Smooth muscle cell of the pulmonary artery (primary cell): ENCODE results near the gene PTPN22. TPM values are rescaled to one million over a fixed set of nuclear protein-coding genes. Genes with fewer than 3 reads are reported as not detected.

Source experiments
- total RNA-seq: library from RNA; depleted of rRNA; stranded (reverse); fragments of >200 nt; gene quantifications from 2 replicates; pipeline ENCODE4 v1.2.3, GENCODE V29; 2014

The PTPN22 gene
- total RNA-seq, result 0.91 and 4.7 TPM in 2 replicates

DNA sequence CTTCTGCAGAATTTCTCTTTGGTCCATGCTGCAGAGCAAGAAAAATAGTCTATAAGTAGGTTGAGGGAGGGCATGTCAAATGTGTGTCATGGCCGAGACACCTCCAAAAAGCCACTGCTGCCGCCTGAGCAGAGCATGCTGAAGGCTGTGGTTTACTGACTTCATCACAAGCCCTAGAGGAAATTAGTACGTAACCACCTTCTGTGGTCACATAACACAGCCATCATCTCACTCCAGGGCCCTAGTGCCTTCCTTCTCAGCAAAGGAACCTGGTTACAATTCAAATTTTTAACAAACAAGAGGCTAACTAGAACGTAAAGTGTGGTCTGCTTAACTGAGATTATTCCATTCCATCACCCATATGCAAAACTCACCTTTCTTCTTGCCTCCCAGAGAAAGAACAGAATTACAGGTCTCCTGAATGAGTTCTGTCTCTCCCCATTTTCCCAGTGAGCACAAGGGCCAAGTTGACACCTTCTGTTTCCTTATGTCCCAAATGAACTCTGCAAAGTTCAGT lies at the start of gene PTPN22:
TSS of gene PTPN22 (minus strand) at position 116 of the 517 bp plus-strand sequence.

DNA sequence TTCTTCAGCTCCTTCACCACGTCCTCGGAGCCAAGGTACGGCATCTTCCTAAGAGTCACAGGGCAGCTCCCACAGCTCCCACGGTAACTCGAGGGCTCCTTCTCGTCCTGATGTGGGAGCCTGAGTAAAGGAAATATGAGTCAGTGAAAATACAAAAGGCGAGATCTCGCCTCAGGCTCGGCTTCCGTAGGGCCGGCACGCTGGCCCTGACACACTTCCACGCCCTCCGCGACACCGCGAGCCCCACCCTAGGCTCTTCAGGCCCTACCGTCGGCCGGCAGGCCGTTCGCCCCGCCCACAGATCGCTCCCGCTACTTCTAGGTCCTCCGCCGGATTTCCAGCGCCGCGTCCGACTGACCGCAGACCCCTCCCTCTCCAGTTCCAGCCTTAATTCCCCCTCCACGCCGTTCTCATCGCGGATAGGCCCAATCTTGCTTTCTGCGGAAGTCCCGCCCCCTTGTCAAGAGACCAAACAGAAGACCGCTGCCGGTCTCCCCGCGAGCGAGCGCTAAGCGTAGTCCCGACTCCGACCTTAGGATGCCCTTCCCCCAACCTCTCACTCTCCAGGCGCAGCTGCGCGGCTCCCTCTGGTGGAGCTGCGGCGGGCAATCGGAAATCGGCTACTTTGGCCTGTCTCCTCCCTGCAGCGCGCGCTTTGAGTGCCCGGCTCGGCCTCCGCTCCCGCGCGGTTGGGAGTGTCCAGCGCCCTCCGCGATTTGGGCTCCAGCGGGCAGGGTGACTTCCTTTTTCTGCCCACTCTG lies 33.3 kb upstream of the PTPN22 start, which contains the start of the genes AP4B1 and DCLRE1B:
TSS of gene AP4B1 (minus strand) at position 126 of the 761 bp plus-strand sequence. CDS start at position 44, 82 bp downstream.
TSS of gene DCLRE1B (plus strand) at position 653 of the 761 bp plus-strand sequence. CDS start 261 bp downstream, outside the sequence.

DNA sequence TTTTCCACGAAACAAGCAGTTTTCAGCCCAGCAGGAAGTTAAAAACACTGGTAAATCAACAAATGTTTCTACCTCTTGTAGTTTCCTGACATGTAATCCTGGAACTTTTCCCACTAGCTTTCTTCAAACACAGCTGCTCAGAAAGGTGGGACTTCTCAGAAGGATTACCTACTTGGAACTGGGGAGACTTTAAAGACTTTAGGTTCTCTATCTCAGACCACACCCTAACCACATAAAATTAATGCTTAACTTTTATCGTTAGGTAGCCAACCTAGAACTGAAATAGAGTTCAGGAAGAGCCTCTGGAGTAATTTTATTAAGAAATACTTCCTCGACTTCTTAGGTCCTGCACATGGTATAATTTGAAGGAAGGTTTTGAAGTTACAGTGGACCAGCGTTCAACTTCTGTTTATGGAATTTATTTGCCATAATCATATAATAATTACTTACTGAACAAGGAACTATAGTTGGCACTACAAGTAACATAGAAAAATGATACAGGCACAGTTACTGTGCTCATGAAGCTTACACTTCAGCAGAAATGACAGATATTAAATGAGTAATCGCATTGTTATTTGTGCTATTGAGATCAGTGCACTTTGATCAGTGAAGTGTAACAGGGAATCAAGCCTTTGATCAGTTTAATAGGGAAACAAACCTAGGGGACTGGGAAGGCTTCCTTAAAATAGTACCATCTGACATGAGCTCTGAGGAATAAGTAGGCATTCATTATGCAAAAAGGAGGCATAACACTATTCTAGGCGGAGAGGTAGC lies 16.1 kb upstream of the PTPN22 start, which contains the start of gene BCL2L15:
TSS of gene BCL2L15 (minus strand) at position 180 of the 774 bp plus-strand sequence. CDS start 206 bp downstream, outside the sequence.

DNA sequence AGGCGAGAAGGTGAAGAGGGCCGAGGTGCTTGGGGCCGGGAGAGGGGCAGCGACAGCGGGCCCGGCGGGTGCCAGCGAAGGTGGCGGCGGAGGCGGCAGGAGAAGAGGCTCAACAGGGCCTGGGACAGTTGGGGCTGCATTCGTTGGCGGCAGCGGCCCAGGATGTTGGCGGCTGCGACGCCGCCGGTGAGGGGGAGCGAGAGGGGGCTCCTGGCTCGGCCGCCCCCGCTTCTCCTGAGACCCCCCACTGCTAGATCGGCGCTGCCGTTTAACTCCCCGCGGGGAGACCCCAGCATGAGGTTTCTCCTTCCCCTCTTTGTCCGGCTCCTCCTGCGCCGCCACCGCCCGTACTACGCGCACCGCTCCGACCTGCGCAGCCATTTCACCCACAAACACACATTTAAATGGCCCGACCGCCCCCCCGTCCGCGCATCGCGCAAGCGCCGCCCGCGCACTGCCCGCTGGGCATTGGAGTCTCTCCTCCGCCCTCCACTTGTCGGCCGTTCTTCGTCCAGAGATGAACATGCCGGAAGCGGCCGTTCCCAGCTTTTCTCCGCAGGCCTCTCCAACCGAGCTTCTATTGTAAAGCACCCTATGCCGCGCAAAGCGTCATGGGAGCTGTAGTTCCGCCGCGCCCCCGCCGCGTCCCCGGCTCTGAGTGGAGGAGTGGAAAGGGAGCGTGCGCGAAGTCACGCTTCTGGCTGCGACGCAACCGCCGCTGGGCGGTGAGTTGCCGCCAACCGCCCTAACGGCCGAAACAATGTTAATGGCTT lies 59.4 kb downstream of the PTPN22 start, which contains the start of gene RSBN1:
TSS of gene RSBN1 (minus strand) at position 589 of the 773 bp plus-strand sequence. CDS start at position 525, 64 bp downstream.

Other genes with a start within 250 kb of the PTPN22 start
- gene PHTF1, start 112.2 kb downstream of the PTPN22 start, total RNA-seq, result 30.0 and 34.4 TPM in 2 replicates
- gene RSBN1, start 59.2 kb downstream of the PTPN22 start, total RNA-seq, result 17.3 and 17.7 TPM in 2 replicates
- gene BCL2L15, start 15.9 kb upstream of the PTPN22 start, total RNA-seq, result 0.03 and 0.07 TPM in 2 replicates
- gene AP4B1, start 33.1 kb upstream of the PTPN22 start, total RNA-seq, result 11.7 and 13.6 TPM in 2 replicates
- 1.7 and 1.8 TPM in 2 replicates for gene DCLRE1B, start 33.6 kb upstream of the PTPN22 start, total RNA-seq
- 31.0 and 34.3 TPM in 2 replicates for gene HIPK1, start 57.6 kb upstream of the PTPN22 start, total RNA-seq
- gene OLFML3, start 107.8 kb upstream of the PTPN22 start, total RNA-seq, result 24.8 and 36.4 TPM in 2 replicates